Thyroid gland (tissue), 4 donors: Measurements from ENCODE around the gene GUSB.
"Not testable (repeated sequence)": the region's sequence is repeated elsewhere in the genome, so short reads cannot be mapped to it uniquely, and the experiment has no call there.

ENCODE experiments used
- CTCF ChIP-seq, 6 experiments: fragments of 200-600 bp in 3 of 6; fragments of 450-650 bp in 3 of 6; sonication (generic) in 3 of 6; IDR thresholded peaks; one replicate each; pipeline ENCODE4 v1.5.1; 2016 to 2019; ENCODE audit warnings: antibody characterized with exemption in 6 of 6, mild to moderate bottlenecking in 2 of 6, inconsistent platforms in 1 of 6, moderate library complexity in 1 of 6
- POLR2A ChIP-seq, 2 donors: fragments of 450-650 bp; IDR thresholded peaks; one replicate each; pipeline ENCODE4 v1.6.1; 2017; ENCODE audit warnings: antibody characterized with exemption in 2 of 2, mild to moderate bottlenecking in 2 of 2, moderate library complexity in 1 of 2

- TF ChIP-seq CTCF, POLR2A (IDR thresholded peaks at IDR 0.05): not testable (repeated sequence)
Observed at GRCh38 chr7:65988503-65988902, 6.5 kb upstream of the GUSB start.
